GM13976 (cell line): ENCODE results near the gene COX10.

ENCODE experiments used
- DNase-seq: peaks from one replicate; pipeline ENCODE4 v3.0.0; 2012; ENCODE audit warnings: low spot score
- in situ Hi-C: fragments of 300-500 bp; cut with MboI; formaldehyde crosslinking; loops from one replicate; pipeline ENCODE4 v1.12.0; 2022; ENCODE audit warnings: low sequenced_read_pairs, mixed read lengths, inconsistent platforms; ENCODE audit not compliant: unreplicated experiment
- TF ChIP-seq, protein P1 (sequence below): IDR thresholded peaks from 2 replicates; pipeline ENCODE4 v1.5.1; 2012; ENCODE audit warnings: borderline replicate concordance, mild to moderate bottlenecking; ENCODE audit not compliant: insufficient read depth; ENCODE audit errors: extremely low read depth, missing control alignments, control extremely low read depth

The COX10 gene

DNA sequence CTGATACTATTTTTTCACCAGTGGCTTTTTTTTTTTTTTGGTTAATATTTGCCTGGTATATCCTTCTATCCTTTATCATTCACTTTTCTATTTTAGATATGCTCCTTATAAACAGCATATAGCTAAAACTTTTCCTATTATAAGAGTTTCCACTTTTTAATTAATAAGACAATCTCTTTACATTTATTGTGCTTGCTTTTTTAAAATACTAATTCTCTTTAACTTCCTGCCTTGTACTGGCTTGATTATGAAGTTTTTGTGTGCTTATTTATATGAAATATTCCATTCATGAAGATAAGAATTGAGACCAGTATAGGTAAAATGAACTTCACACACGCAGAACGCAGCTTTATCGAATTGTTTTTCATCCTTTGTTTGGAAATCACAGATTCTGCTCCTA, 176.3 kb downstream of the COX10 start:
- in situ Hi-C loops: no loop called here
- DNase-seq: no peak
- TF ChIP-seq, protein P1, sequence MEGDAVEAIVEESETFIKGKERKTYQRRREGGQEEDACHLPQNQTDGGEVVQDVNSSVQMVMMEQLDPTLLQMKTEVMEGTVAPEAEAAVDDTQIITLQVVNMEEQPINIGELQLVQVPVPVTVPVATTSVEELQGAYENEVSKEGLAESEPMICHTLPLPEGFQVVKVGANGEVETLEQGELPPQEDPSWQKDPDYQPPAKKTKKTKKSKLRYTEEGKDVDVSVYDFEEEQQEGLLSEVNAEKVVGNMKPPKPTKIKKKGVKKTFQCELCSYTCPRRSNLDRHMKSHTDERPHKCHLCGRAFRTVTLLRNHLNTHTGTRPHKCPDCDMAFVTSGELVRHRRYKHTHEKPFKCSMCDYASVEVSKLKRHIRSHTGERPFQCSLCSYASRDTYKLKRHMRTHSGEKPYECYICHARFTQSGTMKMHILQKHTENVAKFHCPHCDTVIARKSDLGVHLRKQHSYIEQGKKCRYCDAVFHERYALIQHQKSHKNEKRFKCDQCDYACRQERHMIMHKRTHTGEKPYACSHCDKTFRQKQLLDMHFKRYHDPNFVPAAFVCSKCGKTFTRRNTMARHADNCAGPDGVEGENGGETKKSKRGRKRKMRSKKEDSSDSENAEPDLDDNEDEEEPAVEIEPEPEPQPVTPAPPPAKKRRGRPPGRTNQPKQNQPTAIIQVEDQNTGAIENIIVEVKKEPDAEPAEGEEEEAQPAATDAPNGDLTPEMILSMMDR: no peak
